ENCODE data around the gene STAT4. TPM values are rescaled to one million over a fixed set of nuclear protein-coding genes. Genes with fewer than 3 reads are reported as not detected.
A peak's percentile ranks its signal among the peaks of the same experiment; 100 is the strongest.

Gene STAT4
- total and polyA plus RNA-seq, 4 donors, result 2.5 to 11.5 (median 5.6) TPM

- H3K27me3 ChIP-seq (ENCODE audit: control insufficient read depth in 3 of 3, insufficient read depth in 3 of 3, low read length in 2 of 3), result no peaks in the 10 kb centered on the region
- TF ChIP-seq CTCF (IDR thresholded peaks at IDR 0.05; ENCODE audit: control extremely low read depth, extremely low read depth), result no peak
- no peak overlapping the region for H3K4me3 ChIP-seq
- ATAC-seq (ENCODE audit: insufficient read depth, low FRiP score) (no peak), DNase-seq (peak; percentile 58 to 92 (median 91))
- H3K27ac ChIP-seq (ENCODE audit: low read depth in 1 of 2, low read length in 1 of 2), result peak overlapping the region in 1 of 2 donors; percentile 39
- no peaks in the 10 kb centered on the region for H3K9me3 ChIP-seq (ENCODE audit: control insufficient read depth in 4 of 4, insufficient read depth in 3 of 4, low read length in 3 of 4)
- peak overlapping the region in 1 of 2 donors; percentile 57 for H3K9ac ChIP-seq (ENCODE audit: insufficient read depth in 1 of 2, low read length in 2 of 2)
- H3K36me3 ChIP-seq (ENCODE audit: control insufficient read depth in 4 of 4, insufficient read depth in 4 of 4, low read length in 4 of 4), result no peaks in the 10 kb centered on the region
- H3K4me1 ChIP-seq (ENCODE audit: control insufficient read depth in 5 of 5, insufficient read depth in 5 of 5, low read length in 5 of 5), result peaks cover 0 to 35% (median 23%) of the 10 kb centered on the region in 5 donors
- 52 to 73% methylated on average over 4 of the region's 4 CpGs for WGBS, 2 donors
These were observed 15.4 kb upstream of the STAT4 start for GRCh38 chr2:191166111-191166755.

- DNase-seq (peak; percentile 60 to 88 (median 87)), ATAC-seq (ENCODE audit: insufficient read depth, low FRiP score) (peak; percentile 83)
- Histone ChIP-seq H3K9ac (ENCODE audit: insufficient read depth in 1 of 2, low read length in 2 of 2) (peak overlapping the region in 1 of 2 donors; percentile 30), H3K36me3 (ENCODE audit: control insufficient read depth in 4 of 4, insufficient read depth in 4 of 4, low read length in 4 of 4) (no peaks in the 10 kb centered on the region), H3K4me1 (ENCODE audit: control insufficient read depth in 5 of 5, insufficient read depth in 5 of 5, low read length in 5 of 5) (peaks cover 0 to 34% (median 23%) of the 10 kb centered on the region in 5 donors), H3K4me3 (no peak overlapping the region), H3K27ac (ENCODE audit: low read depth in 1 of 2, low read length in 1 of 2) (no peak overlapping the region), H3K27me3 (ENCODE audit: control insufficient read depth in 3 of 3, insufficient read depth in 3 of 3, low read length in 2 of 3) (no peaks in the 10 kb centered on the region), H3K9me3 (ENCODE audit: control insufficient read depth in 4 of 4, insufficient read depth in 3 of 4, low read length in 3 of 4) (no peaks in the 10 kb centered on the region)
- WGBS, 2 donors, result 19 to 27% methylated on average over 5 of the region's 5 CpGs
- TF ChIP-seq CTCF (IDR thresholded peaks at IDR 0.05; ENCODE audit: control extremely low read depth, extremely low read depth), result peak; percentile 48
These were observed 14.4 kb upstream of the STAT4 start for GRCh38 chr2:191165176-191165643.

GRCh38 chr2:191158747-191159146 lies 8.0 kb upstream of the STAT4 start:
- no peak for ATAC-seq (ENCODE audit: insufficient read depth, low FRiP score)
- Histone ChIP-seq H3K27me3 (ENCODE audit: control insufficient read depth in 3 of 3, insufficient read depth in 3 of 3, low read length in 2 of 3) (no peaks in the 10 kb centered on the region), H3K9ac (ENCODE audit: insufficient read depth in 1 of 2, low read length in 2 of 2) (no peak overlapping the region), H3K9me3 (ENCODE audit: control insufficient read depth in 4 of 4, insufficient read depth in 3 of 4, low read length in 3 of 4) (no peaks in the 10 kb centered on the region), H3K4me3 (no peak overlapping the region), H3K36me3 (ENCODE audit: control insufficient read depth in 4 of 4, insufficient read depth in 4 of 4, low read length in 4 of 4) (peaks cover 0 to 2% (median 0%) of the 10 kb centered on the region in 4 donors), H3K27ac (ENCODE audit: low read depth in 1 of 2, low read length in 1 of 2) (no peak overlapping the region), H3K4me1 (ENCODE audit: control insufficient read depth in 5 of 5, insufficient read depth in 5 of 5, low read length in 5 of 5) (peaks cover 0 to 8% (median 0%) of the 10 kb centered on the region in 5 donors)
- 93 to 96% methylated on average over 1 of the region's 1 CpG for WGBS, 2 donors
- no peak for DNase-seq
- no peak for TF ChIP-seq CTCF (IDR thresholded peaks at IDR 0.05; ENCODE audit: control extremely low read depth, extremely low read depth)
